ENCODE measurements around the gene ADPRHL1. TPM values are rescaled to one million over a fixed set of nuclear protein-coding genes. Genes with fewer than 3 reads are reported as not detected.
"Not testable (repeated sequence)": the region's sequence is repeated elsewhere in the genome, so short reads cannot be mapped to it uniquely, and the experiment has no call there.

The ADPRHL1 gene
- total RNA-seq, 4 donors from 2014 or later: 2.5 to 8.6 (median 5.5) TPM

DNA sequence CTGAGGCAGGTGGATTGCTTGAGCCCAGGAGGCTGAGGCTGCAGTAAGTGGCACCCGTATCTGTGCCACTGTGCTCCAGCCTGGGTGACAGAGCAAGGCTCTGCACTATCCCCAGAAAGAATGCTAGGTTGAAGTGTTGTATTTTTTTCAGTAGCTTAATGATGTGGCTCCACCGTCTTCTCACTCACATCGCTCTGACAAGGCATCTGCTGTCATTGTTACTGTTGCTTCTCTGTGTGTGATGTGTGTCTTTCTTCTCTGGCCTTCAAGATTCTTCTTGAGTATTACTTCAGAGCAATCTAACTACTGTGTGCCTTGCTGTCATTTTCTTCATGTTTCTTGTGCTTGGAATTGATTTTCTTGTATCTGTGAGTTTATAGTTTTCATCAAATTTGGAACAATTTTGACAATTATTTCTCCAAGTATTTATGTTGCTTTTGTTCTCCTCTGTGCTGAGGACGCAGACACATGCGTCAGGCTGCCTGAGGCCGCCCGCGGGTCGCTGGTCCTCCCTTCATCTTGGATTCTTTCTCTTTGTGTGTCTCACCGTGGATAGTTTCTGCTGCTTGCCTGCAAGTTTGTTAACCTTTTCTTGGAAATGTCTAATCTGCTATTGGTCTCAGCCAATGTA is 10.8 kb downstream of the ADPRHL1 start:
- no peak for DNase-seq (ENCODE audit: low spot score in 2 of 2)
- H3K9me3 ChIP-seq: no peaks in the 10 kb centered on the region
- H3K27me3 ChIP-seq: no peaks in the 10 kb centered on the region
- no peaks in the 10 kb centered on the region for H3K36me3 ChIP-seq
- H3K27ac ChIP-seq: no peak overlapping the region
- TF ChIP-seq EP300 (IDR thresholded peaks at IDR 0.05) (no peak), POLR2A (IDR thresholded peaks at IDR 0.05) (no peak), POLR2AphosphoS5 (IDR thresholded peaks at IDR 0.05) (no peak)
- TF ChIP-seq, protein P1, sequence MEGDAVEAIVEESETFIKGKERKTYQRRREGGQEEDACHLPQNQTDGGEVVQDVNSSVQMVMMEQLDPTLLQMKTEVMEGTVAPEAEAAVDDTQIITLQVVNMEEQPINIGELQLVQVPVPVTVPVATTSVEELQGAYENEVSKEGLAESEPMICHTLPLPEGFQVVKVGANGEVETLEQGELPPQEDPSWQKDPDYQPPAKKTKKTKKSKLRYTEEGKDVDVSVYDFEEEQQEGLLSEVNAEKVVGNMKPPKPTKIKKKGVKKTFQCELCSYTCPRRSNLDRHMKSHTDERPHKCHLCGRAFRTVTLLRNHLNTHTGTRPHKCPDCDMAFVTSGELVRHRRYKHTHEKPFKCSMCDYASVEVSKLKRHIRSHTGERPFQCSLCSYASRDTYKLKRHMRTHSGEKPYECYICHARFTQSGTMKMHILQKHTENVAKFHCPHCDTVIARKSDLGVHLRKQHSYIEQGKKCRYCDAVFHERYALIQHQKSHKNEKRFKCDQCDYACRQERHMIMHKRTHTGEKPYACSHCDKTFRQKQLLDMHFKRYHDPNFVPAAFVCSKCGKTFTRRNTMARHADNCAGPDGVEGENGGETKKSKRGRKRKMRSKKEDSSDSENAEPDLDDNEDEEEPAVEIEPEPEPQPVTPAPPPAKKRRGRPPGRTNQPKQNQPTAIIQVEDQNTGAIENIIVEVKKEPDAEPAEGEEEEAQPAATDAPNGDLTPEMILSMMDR (IDR thresholded peaks at IDR 0.05): no peak
- H3K4me3 ChIP-seq: no peak overlapping the region
- H3K4me1 ChIP-seq: no peaks in the 10 kb centered on the region
- WGBS: 83% methylated on average over 10 of the region's 10 CpGs

GRCh38 chr13:113441661-113442060 is 11.6 kb downstream of the ADPRHL1 start:
- Histone ChIP-seq H3K4me1 (no peaks in the 10 kb centered on the region), H3K9me3 (no peaks in the 10 kb centered on the region), H3K36me3 (no peaks in the 10 kb centered on the region), H3K4me3 (no peak overlapping the region), H3K27ac (no peak overlapping the region), H3K27me3 (no peaks in the 10 kb centered on the region)
- 93% methylated on average over 29 of the region's 29 CpGs for WGBS
- TF ChIP-seq POLR2AphosphoS5 (IDR thresholded peaks at IDR 0.05) (no peak), EP300 (IDR thresholded peaks at IDR 0.05) (no peak), POLR2A (IDR thresholded peaks at IDR 0.05) (no peak)
- TF ChIP-seq, protein P1 (IDR thresholded peaks at IDR 0.05): no peak
- no peak for DNase-seq (ENCODE audit: low spot score in 2 of 2)

DNA sequence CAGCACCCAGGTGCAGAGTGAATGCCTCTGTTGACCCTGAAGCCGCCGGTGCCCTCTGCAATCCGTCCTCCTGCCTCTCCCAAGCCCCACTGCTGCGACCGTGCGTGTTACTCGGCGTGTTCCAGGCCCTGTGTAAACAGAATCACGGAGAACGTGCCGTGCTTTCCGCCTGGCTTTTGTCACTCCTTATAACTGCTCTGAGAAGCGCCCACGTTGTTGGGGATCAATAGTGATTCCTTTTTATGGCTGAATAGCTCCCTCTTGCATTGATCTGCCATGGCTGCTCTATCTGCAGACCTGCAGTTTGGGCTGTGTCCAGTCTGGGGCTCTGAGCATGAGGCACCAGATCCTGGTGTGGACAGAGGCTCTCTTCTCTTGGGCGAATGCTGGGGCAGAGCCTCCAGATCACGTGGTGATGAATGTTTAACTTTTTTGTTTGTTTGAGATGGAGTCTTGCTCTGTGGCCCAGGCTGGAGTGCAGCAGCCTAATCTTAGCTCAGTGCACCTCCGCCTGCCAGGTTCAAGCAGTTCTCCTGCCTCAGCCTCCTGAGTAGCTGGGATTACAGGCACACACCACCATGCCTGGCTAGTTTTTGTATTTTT is 15.8 kb downstream of the ADPRHL1 start:
- 83% methylated on average over 16 of the region's 17 CpGs for WGBS
- no peak for DNase-seq (ENCODE audit: low spot score in 2 of 2)
- no peaks in the 10 kb centered on the region for H3K27me3 ChIP-seq
- TF ChIP-seq POLR2A (IDR thresholded peaks at IDR 0.05): no peak
- H3K9me3 ChIP-seq: no peaks in the 10 kb centered on the region
- H3K27ac ChIP-seq: no peak overlapping the region
- H3K4me3 ChIP-seq: no peak overlapping the region
- no peaks in the 10 kb centered on the region for H3K4me1 ChIP-seq
- H3K36me3 ChIP-seq: no peaks in the 10 kb centered on the region

GRCh38 chr13:113436866-113437265 is 16.4 kb downstream of the ADPRHL1 start:
- H3K4me3 ChIP-seq; H3K36me3 ChIP-seq; H3K9me3 ChIP-seq; H3K27me3 ChIP-seq; H3K4me1 ChIP-seq; DNase-seq (ENCODE audit: low spot score in 2 of 2); H3K27ac ChIP-seq: not testable (repeated sequence)
- WGBS: 97% methylated on average over 10 of the region's 15 CpGs

GRCh38 chr13:113435907-113436306 is 17.4 kb downstream of the ADPRHL1 start:
- not testable (repeated sequence) for H3K4me1 ChIP-seq, H3K9me3 ChIP-seq

DNA sequence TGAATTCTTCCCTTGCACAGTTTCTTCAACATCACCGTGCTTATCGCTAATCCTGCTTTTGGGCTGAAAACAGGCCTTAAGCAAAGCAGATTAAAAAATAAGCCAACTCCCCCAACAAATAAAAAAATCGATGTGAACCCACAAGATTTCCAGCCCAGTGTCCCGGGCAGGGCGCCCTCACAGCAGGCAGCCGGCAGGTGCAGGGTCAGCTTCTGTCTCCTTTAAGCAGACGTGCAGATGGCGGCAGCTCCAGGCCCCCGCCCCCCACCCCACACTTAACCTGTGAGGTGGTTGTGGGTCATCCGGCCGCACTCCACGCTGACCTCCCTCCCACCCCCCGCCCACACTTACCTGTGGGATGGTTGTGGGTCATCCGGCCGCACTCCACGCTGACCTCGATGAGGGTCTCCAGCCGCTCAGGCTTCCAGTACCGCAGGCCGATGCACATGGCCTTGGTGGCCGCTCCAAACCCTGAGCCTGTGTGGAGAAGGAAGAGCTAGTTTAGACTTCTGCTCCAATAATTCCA is 19.8 kb downstream of the ADPRHL1 start:
- H3K27ac ChIP-seq: no peak overlapping the region
- H3K4me3 ChIP-seq: no peak overlapping the region
- TF ChIP-seq POLR2A (IDR thresholded peaks at IDR 0.05) (no peak), POLR2AphosphoS5 (IDR thresholded peaks at IDR 0.05) (no peak), EP300 (IDR thresholded peaks at IDR 0.05) (no peak)
- TF ChIP-seq, protein P1 (IDR thresholded peaks at IDR 0.05): no peak
- DNase-seq (ENCODE audit: low spot score in 2 of 2): no peak
- no peaks in the 10 kb centered on the region for H3K27me3 ChIP-seq
- no peaks in the 10 kb centered on the region for H3K36me3 ChIP-seq
- H3K9me3 ChIP-seq: no peaks in the 10 kb centered on the region
- 94% methylated on average over 19 of the region's 21 CpGs for WGBS
- H3K4me1 ChIP-seq: no peaks in the 10 kb centered on the region

More at GRCh38 chr13:113435907-113436306, 17.4 kb downstream of the ADPRHL1 start:
- WGBS: 90% methylated on average over 11 of the region's 15 CpGs
- H3K36me3 ChIP-seq, H3K27ac ChIP-seq, H3K27me3 ChIP-seq, H3K4me3 ChIP-seq: not testable (repeated sequence)
- DNase-seq (ENCODE audit: low spot score in 2 of 2): peak in 1 of 2 donors; percentile 63
